Muscle of leg (tissue), 11 donors: ENCODE data around the gene PODXL. TPM values are rescaled to one million over a fixed set of nuclear protein-coding genes. Genes with fewer than 3 reads are reported as not detected.
"Not testable (repeated sequence)": the region's sequence is repeated elsewhere in the genome, so short reads cannot be mapped to it uniquely, and the experiment has no call there.

ENCODE experiments used
- DNase-seq: peaks from one replicate; pipeline ENCODE4 v3.0.0; 2013
- H3K27ac ChIP-seq: one replicate; pipeline ENCODE4 v1.5.1; 2013; ENCODE audit warnings: mild to moderate bottlenecking, low read length, control low read depth
- H3K27me3 ChIP-seq: one replicate; pipeline ENCODE4 v1.6.1; 2013; ENCODE audit warnings: low read length; ENCODE audit not compliant: control insufficient read depth, insufficient read depth
- H3K36me3 ChIP-seq: one replicate; pipeline ENCODE4 v1.6.1; 2013; ENCODE audit warnings: low read length; ENCODE audit not compliant: control insufficient read depth, insufficient read depth
- H3K4me1 ChIP-seq: one replicate; pipeline ENCODE4 v1.6.1; 2013; ENCODE audit warnings: low read length; ENCODE audit not compliant: control insufficient read depth, insufficient read depth
- H3K4me3 ChIP-seq: one replicate; pipeline ENCODE4 v1.5.1; 2013; ENCODE audit warnings: low read length, control low read depth
- H3K9me3 ChIP-seq: replicated peaks from 2 replicates; pipeline ENCODE4 v1.6.1; 2013; ENCODE audit warnings: low read depth, low read length; ENCODE audit not compliant: control insufficient read depth
- WGBS: methylation state at CpG from one replicate; pipeline ENCODE4 v1.1.5; 2013; ENCODE audit warnings: missing lambda C conversion rate; ENCODE audit not compliant: insufficient coverage; 5-methylcytosine and 5-hydroxymethylcytosine counted together
- polyA plus RNA-seq, 8 donors: library from polyadenylated mRNA; unstranded; fragments of 120-200 nt; gene quantifications; one replicate each; pipeline versions ENCODE4 v1.2.1 to v1.2.3, GENCODE V29; 2013; ENCODE audit warnings: inconsistent platforms in 1 of 8, low replicate concordance in 1 of 8; ENCODE audit not compliant: insufficient read length in 8 of 8, insufficient read depth in 1 of 8
- total RNA-seq: library from RNA; stranded (reverse); fragments of 120-200 nt; gene quantifications from one replicate; pipeline ENCODE4 v1.2.4, GENCODE V29; 2013

PODXL gene
- total and polyA plus RNA-seq, 9 donors, result 35.5 to 82.1 (median 71.0) TPM

- not testable (repeated sequence) for H3K27ac ChIP-seq, H3K36me3 ChIP-seq, H3K4me3 ChIP-seq, H3K27me3 ChIP-seq, DNase-seq, H3K9me3 ChIP-seq
- WGBS, result 100% methylated on average over 1 of the region's 7 CpGs
- peaks cover 23% of the 10 kb centered on the region for H3K4me1 ChIP-seq
These were observed 41.0 kb downstream of the PODXL start for GRCh38 chr7:131515471-131515870.

- Histone ChIP-seq H3K9me3 (no peaks in the 10 kb centered on the region), H3K4me1 (peaks cover 23% of the 10 kb centered on the region), H3K27me3 (no peaks in the 10 kb centered on the region), H3K4me3 (no peak overlapping the region), H3K36me3 (peaks cover 20% of the 10 kb centered on the region), H3K27ac (peak overlapping the region; percentile 83)
- DNase-seq, result peak; percentile 85
- 13% methylated on average over 5 of the region's 11 CpGs for WGBS
These were observed 43.0 kb downstream of the PODXL start for GRCh38 chr7:131513245-131514061.

- WGBS, result 60% methylated on average over 14 of the region's 15 CpGs
- no peak for DNase-seq
- peak overlapping the region; percentile 59 for H3K27ac ChIP-seq
- H3K4me3 ChIP-seq, result no peak overlapping the region
- H3K27me3 ChIP-seq, result no peaks in the 10 kb centered on the region
- H3K4me1 ChIP-seq, result peaks cover 27% of the 10 kb centered on the region
- no peaks in the 10 kb centered on the region for H3K9me3 ChIP-seq
- peaks cover 25% of the 10 kb centered on the region for H3K36me3 ChIP-seq
These were observed 44.5 kb downstream of the PODXL start for GRCh38 chr7:131511774-131512535.

DNA sequence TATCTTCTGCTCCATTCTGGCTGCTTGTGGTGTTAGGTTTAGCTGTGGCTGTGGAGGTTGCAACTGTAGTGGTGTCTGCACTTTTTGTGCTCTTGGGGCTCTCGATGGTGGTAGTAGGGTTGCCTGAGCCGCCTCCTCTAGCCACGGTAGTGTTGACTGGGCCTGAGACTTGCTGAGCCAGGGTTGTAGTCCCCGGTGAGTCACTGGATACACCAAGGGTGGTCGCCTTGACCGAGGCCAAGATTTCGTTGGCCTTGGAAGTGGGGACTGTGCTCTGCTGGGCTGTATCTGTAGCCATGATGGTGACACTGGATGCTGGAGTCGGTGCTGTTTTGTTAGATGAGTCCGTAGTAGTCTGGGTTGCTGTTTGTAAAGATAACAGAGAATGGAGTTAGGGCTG is 45.4 kb downstream of the PODXL start:
- H3K36me3 ChIP-seq, result peaks cover 25% of the 10 kb centered on the region
- H3K27me3 ChIP-seq, result no peaks in the 10 kb centered on the region
- no peak overlapping the region for H3K4me3 ChIP-seq
- 86% methylated on average over 9 of the region's 9 CpGs for WGBS
- DNase-seq, result no peak
- H3K27ac ChIP-seq, result no peak overlapping the region
- H3K4me1 ChIP-seq, result peaks cover 27% of the 10 kb centered on the region
- no peaks in the 10 kb centered on the region for H3K9me3 ChIP-seq

DNA sequence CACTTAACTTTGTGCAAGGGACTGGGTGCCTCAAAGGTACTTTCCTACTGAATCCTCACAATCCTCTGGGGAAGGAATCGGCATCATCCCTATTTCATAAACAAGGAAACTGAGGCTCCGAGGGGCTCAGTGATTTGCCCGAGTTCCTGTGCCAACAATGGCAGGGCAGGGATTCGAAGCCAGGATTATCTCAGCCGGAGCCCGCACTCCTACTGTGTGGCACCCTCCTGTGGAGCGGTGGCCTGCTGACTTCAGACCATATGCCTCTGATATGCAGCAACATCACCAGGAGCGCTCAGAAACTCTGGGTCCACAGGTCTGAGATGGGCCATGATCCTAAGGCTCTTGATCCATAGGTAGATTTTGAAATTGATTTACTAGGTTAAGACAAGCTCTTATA is 46.6 kb downstream of the PODXL start:
- no peak for DNase-seq
- peaks cover 27% of the 10 kb centered on the region for H3K4me1 ChIP-seq
- H3K36me3 ChIP-seq, result peaks cover 34% of the 10 kb centered on the region
- no peak overlapping the region for H3K27ac ChIP-seq
- no peaks in the 10 kb centered on the region for H3K27me3 ChIP-seq
- 89% methylated on average over 7 of the region's 8 CpGs for WGBS
- no peaks in the 10 kb centered on the region for H3K9me3 ChIP-seq
- no peak overlapping the region for H3K4me3 ChIP-seq

DNA sequence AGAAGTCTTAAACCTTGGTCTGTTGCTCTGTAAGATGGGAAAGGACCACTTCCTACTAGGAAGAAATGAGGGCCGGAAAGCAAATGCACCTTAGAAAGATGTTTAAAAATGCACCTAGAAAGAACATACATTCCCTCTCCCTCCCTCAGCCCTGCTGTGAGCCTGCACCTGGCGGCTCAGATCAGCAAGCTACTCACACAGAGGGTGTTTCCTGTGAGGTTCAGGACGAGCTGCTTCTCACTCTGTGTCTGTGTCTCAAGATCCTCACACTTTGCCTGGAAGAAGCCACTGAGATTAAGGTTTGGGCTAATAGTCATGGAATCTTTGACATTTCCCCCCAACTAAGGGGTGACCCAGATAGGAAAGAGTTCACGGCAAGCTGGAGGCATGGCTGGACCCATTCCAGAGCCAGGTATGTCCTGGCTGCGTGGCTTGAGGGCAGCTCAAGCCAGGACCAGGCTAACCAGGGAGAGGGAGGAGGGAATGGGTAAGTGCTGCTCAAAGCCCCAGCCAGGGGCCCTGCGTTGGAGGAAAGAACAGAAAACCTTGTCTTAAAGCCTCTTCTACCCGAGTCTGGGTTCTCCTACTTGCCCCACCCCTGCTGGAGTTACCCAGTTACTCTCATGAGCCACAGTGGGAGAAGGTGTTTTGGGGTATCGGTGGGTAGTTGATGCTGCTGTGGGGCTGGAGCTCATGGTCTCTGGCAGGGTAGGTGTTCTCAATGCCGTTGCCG is 47.5 kb downstream of the PODXL start:
- Histone ChIP-seq H3K36me3 (peaks cover 40% of the 10 kb centered on the region), H3K4me1 (peaks cover 26% of the 10 kb centered on the region), H3K9me3 (no peaks in the 10 kb centered on the region), H3K27ac (no peak overlapping the region), H3K4me3 (no peak overlapping the region), H3K27me3 (no peaks in the 10 kb centered on the region)
- no peak for DNase-seq
- WGBS, result 69% methylated on average over 5 of the region's 10 CpGs

- peak; percentile 73 for DNase-seq
- Histone ChIP-seq H3K4me1 (peaks cover 28% of the 10 kb centered on the region), H3K4me3 (no peak overlapping the region), H3K27me3 (no peaks in the 10 kb centered on the region), H3K27ac (no peak overlapping the region), H3K36me3 (peaks cover 42% of the 10 kb centered on the region), H3K9me3 (no peaks in the 10 kb centered on the region)
- WGBS, result 24% methylated on average over 11 of the region's 14 CpGs
These were observed 48.7 kb downstream of the PODXL start for GRCh38 chr7:131507592-131508331.

DNA sequence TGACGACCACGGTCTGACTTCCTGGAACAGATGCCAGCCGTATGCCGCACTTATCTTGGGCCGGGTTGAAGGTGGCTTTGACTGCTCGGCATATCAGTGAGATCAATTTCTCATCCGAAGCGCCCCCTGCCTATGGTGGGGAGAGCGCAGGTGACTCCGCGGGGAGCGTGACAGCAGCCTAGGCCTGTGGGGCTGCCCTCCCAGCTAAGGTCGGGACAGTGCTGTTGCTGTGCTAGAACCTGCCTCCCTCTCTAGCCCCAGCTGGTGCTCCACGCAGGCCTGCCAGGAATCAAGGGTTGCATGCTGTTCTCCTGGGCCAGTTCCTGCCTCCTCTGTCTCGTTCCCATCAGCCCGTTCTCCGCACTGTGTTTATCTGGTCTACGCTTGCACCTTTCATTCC is 49.8 kb downstream of the PODXL start:
- Histone ChIP-seq H3K27me3 (no peaks in the 10 kb centered on the region), H3K27ac (no peak overlapping the region), H3K9me3 (no peaks in the 10 kb centered on the region), H3K4me3 (no peak overlapping the region), H3K4me1 (peaks cover 25% of the 10 kb centered on the region), H3K36me3 (peaks cover 50% of the 10 kb centered on the region)
- WGBS, result 87% methylated on average over 17 of the region's 18 CpGs
- no peak for DNase-seq

GRCh38 chr7:131505636-131506557 is 50.5 kb downstream of the PODXL start:
- Histone ChIP-seq H3K4me1 (peaks cover 24% of the 10 kb centered on the region), H3K36me3 (peaks cover 52% of the 10 kb centered on the region), H3K27me3 (no peaks in the 10 kb centered on the region), H3K9me3 (no peaks in the 10 kb centered on the region), H3K27ac (no peak overlapping the region), H3K4me3 (no peak overlapping the region)
- no peak for DNase-seq
- WGBS, result 87% methylated on average over 22 of the region's 30 CpGs
